ENCODE results near the gene CPXM2.

Gene CPXM2

DNA sequence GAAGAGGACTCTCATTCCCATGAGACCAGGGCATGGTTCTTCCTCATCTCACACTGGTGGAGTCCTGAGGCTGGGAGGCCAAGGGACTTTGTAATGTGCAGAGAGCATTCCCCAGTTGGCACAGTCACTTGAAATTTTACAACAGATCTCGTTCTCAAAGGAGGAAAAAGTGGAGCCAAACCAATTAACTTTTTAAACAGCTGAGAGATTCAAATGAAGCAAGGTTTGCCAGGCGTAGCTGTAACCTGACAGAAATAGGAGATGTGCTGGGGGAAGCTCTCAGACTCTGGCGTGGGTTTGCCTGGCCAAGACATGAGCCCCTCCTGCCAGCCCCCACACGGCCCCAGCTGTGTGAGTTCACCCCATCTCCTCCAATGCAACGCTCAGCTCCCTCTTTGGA lies 12.0 kb upstream of the CPXM2 start:
- DNase-seq, result no peak

DNA sequence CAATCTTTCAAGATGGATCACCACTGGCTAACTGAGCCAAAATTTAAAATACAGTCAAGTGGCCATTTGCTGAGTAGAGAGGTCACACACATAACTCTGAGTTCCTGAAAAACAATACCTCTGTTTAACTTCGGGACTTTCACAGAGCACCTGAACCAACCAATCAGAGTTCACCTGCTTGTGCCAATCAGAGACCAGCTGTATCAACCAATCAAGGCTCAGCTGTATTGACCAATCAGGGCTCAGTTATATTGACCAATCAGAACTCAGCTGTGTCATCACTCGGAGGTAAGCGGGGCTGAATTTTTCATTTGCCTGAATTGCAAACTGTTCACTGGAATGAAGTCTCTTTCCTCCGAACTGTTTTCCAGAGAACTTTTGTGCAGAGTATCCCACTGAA lies 10.0 kb upstream of the CPXM2 start:
- DNase-seq, result no peak

DNA sequence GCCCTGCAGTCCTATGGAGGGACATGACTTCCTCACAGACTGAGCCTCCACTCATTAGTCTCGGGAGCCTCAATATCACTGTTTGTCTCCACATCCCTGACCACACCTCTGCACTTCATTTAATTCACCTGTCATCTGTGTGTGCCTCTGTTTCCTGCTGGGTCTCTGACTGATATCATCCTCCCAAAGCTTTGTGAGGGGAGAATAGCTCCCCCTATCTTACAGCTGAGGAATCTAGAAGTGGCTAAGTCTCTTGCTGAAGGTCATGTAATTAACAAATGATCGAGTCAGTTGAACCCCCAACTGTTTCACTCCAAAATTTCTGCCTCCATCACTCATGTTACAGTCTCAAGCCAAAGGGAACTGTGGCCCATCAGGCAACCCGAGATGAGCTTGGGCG lies 5.5 kb upstream of the CPXM2 start:
- DNase-seq, result no peak

DNA sequence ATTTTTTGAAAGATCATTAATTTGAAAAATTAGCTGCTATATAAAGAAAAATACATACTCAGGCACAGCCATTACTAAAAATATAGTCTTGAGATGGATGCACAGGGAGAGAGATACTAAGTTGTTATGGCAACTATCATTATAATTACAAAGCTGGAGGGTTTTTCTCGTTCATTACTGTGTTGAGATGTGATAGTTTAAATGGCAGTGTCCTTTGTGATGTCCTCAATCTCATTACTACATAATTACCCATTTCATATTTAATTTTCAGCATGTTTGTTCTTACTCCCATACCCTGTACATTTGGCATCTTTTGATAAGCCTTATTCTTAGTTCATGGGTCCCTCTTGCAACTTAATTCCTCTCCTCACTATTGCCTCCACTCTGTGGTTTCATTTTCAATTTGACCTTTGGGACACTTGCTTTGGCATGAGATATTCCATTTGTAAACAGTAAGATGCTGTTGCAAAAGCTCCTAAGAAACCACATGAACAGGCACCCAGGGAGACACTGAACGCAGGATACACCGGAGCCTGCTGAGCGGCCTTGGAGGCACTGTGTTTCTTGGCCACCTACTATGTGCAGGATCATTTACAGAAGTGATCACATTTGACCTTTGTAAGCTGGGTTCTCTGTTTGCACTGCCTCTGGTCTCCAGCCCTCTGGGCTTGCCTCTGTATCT lies 4.8 kb upstream of the CPXM2 start:
- no peak for DNase-seq

DNA sequence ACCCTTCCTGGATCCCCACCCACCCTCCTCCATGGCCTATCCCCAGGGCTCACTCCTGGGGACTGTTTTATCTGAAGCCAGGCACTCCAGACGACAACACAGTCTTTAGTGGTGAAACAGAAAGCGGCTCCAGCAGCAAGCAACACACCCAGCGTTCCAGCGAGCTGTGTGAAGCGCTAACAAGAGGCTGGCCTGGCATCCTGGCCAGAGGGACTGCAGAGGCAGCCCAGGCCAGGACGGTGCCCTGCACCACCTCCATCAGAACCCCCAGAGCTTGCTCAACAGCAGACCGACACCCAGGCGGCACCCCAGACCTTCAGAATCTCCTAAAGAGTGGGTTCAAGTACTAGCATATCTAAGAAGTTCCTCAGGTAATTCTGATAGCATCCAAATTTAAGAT lies 2.0 kb upstream of the CPXM2 start:
- DNase-seq, result no peak

DNA sequence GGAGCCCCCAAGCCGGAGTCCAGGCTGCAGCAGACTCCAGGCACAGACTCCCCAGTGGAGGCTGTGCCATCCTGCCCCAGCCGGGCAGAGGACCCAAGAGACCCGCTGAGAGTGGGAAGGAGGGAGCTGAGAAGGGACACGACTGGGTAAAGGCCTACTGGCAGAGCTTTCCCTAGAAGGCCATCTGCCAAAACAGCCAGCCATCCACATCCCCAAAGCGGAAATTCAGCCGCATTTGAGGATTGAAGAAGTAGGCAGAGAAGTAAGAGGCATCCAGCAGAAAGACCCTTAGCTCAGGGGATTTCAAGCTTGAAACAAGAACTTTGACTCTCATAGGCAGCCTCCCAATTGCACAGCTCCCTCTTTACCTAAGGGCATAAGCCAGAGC lies 857 bp downstream of the CPXM2 start:
- no peak for DNase-seq

DNA sequence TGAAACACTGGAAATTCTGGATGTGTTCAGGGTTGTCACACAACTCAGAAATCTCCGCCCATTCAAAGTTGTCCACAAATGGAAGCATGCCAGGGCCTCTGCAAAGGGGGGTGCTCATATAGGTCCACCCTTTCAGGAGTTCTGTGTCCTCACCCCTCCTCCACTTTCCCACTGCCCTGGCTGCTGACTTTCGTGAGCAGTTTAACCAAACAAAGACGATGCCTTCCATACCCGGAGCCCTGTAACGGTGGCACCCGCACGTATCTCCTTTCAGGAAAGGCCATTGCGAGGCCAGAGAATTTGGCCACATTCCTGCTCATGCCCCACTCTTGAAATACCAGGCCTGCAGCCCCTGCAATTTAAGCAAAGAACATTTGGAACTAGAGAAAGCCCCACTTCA lies 1.4 kb downstream of the CPXM2 start:
- peak in 1 of 2 donors; percentile 6 for DNase-seq

DNA sequence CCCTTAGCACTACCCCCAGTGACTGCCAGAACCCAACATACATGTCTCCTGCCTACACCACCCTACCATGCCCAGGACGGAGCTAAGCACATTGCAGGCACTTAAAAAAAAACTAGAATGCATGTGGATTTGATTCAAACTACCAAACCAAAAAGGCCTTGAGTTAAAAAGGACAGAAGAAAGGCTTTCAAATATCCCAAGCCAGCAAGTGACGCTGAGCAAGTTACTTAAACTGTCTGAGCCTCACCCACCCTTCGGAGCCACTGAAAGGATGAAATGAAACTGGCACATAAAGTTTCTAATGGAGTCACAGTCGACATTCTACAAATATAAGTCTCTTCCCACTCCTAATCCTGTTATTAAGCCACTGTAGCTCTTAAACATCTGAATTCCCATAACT lies 1.8 kb downstream of the CPXM2 start:
- peak in 1 of 2 donors; percentile 5 for DNase-seq

DNA sequence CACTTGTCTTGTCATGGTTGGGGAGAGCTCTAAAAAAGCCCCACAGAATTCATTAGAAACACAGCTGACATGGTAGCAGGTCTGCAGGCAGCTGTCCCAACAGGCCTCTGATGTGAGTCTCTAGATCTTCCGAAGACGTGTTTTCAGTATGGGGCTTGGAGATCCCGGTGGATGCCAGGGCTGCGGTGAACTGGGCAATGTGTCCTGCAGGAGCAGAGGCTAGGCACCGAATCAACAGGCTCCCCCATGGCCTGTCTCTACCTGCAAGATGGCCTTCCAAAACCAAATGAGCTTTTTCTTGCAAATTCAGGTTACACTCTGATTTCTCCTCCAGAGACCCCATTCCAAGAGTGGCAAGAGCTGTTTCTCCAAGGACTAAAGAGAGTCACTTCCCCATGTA lies 2.9 kb downstream of the CPXM2 start:
- peak in 1 of 2 donors; percentile 9 for DNase-seq

- DNase-seq, result no peak
Measured at GRCh38 chr10:123888256-123888655, 3.4 kb downstream of the CPXM2 start.

DNA sequence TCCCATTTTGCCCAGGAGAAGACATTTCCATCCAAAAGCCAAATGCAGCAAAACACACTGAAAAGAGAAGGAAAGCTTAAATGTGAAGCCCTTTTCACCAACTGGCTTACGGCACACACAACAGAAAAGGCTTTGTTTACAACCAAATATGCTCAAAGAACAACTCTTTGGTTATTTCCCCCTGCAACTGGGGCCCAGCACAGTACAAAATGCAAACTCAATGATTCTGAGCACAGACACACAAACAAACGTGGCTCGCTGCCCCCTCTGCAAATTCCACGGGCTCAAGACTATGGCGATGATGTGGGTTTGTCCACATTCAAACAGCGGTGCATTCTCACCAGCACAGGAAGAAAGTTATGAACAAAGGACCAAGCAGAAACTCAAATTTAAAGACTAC lies 5.3 kb downstream of the CPXM2 start:
- DNase-seq, result peak in 1 of 2 donors; percentile 0

DNA sequence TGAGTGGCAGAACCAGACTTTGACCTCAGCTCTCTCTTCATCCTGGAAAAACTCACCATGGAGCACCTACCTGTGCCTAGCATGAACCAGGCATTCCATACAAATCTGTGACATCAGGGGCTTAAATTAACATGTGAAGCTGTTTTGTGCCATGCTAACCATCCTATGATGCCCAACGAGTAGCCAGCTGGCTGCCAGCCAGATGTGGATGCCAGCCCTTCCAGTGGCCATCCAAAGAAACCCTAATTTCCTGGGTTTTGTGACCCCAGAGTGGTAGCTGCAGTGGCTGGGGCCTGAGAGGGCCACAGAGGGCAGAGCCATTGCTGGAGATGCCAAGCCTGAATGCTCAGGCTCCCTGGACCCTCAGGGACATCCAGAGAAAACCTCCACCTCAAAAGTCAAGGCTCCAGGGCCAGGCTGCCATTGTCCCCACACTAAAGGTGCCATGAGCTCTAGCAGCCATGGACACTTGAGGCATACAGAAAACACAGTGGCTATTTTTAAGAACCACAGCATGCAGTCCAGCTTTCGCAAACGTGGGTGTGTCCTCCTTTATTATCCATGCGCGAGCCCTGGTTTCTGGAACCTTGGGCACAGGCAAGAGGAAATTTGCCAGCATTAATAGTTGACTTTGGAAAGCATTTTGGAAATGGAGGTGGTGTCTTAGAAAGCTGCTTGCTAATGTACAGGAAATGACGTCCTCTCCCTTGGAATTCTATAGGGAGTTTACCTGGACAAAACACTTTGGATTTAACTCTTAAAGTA lies 6.0 kb downstream of the CPXM2 start:
- peak in 1 of 2 donors; percentile 0 for DNase-seq

DNA sequence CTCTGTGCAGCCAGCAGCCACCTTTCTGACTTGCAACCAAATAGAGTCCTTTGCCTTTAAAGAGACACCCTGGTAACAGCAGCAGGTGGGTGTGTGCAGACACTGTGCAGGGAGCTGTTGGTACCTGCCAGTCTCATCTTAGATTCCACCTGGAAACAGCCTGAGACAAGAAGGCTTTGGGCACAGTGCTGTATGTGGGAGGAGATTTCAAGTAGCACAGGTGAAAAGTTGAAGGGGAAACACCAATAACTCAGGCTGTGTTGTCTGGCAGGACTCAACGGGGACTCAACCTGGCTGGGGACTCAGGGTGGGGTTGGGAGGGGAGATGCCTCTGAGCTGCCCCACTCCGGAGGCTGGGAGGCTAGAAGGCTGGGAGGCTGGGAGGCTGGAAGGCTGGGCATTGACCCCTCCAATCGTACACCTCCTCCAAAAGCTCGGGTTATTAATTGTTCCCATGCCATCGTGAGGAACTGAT lies 6.7 kb downstream of the CPXM2 start:
- DNase-seq, result peak in 1 of 2 donors; percentile 8

- peak in 1 of 2 donors; percentile 6 for DNase-seq
Measured at GRCh38 chr10:123884351-123884906, 7.2 kb downstream of the CPXM2 start.

GRCh38 chr10:123883673-123884320 lies 7.8 kb downstream of the CPXM2 start:
- no peak for DNase-seq

- DNase-seq, result peak in 1 of 2 donors; percentile 10
Measured at GRCh38 chr10:123882681-123883445, 8.7 kb downstream of the CPXM2 start.

GRCh38 chr10:123882177-123882576 lies 9.4 kb downstream of the CPXM2 start:
- DNase-seq, result no peak

- peak in 1 of 2 donors; percentile 1 for DNase-seq
Measured at GRCh38 chr10:123879606-123880257, 11.9 kb downstream of the CPXM2 start.

GRCh38 chr10:123878666-123879303 lies 12.8 kb downstream of the CPXM2 start:
- no peak for DNase-seq

GRCh38 chr10:123870260-123870659 lies 21.3 kb downstream of the CPXM2 start:
- DNase-seq, result no peak

DNA sequence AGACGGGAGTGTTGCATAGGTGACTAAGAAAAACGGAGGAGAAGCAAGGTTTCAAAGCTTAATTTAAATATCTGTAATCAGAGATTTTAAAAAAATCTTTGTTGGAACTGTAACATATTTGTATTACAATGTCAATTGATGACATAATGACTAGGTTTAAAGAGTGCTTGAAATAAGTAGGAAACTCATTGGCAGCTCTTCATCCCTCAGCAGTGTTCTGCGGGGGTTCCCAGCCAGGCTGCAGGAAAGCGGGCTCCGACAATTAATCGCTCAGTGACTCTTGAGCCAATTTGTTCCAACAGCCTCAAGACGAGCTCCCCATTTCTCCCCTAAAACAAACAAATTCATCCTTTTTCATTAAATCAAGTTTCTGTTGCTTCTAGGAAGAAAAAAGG lies 22.6 kb downstream of the CPXM2 start:
- no peak for DNase-seq

Data from CD4-positive, alpha-beta T cell treated with Interleukin-4 for 1 hour (primary cell).